Measurements from ENCODE around the gene NDNF. TPM values are rescaled to one million over a fixed set of nuclear protein-coding genes. Genes with fewer than 3 reads are reported as not detected.

Gene NDNF
- total and polyA plus RNA-seq, 12 donors: 2.8 to 17.9 (median 6.4) TPM

DNA sequence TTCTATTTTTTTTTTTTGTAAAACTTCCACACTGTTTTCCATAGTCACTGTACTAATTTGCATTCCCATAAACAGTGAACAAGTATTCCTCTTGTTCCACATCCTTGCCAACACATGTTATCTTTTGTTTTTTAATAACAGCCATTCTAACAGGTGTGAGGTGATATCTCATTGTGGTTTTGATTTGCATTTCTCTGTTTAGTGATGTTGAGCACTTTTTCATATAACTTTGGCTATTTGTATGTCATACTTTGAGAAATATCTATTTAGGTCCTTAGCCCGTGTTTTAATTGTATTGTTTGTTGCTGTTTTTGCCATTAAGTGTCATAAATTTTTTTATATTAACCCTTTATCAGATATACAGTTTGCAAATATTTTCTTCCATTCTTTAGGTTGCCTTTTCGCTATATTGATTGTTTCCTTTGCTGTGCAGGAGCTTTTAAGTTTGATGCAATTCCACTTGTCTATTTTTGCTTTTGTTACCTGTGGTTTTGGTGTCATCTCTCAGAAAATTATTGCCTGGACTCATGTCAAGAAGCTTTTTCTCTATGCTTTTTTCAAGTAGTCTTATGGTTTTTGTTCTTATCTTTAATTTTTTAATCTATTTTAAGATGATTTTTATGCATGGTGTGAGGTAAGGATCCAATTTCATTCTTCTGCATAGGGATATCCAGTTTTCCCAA lies 27.9 kb upstream of the NDNF start:
- Histone ChIP-seq H3K4me3 (no peak overlapping the region), H3K36me3 (no peaks in the 10 kb centered on the region), H3K27ac (no peak overlapping the region), H3K4me1 (no peaks in the 10 kb centered on the region), H3K27me3 (peaks cover 0 to 8% (median 0%) of the 10 kb centered on the region in 7 donors), H3K9me3 (peaks cover 0 to 7% (median 0%) of the 10 kb centered on the region in 11 donors)
- 72 to 83% methylated on average over 2 of the region's 2 CpGs for WGBS, 2 donors
- DNase-seq (no peak), ATAC-seq (no peak)
- TF ChIP-seq, protein P1, sequence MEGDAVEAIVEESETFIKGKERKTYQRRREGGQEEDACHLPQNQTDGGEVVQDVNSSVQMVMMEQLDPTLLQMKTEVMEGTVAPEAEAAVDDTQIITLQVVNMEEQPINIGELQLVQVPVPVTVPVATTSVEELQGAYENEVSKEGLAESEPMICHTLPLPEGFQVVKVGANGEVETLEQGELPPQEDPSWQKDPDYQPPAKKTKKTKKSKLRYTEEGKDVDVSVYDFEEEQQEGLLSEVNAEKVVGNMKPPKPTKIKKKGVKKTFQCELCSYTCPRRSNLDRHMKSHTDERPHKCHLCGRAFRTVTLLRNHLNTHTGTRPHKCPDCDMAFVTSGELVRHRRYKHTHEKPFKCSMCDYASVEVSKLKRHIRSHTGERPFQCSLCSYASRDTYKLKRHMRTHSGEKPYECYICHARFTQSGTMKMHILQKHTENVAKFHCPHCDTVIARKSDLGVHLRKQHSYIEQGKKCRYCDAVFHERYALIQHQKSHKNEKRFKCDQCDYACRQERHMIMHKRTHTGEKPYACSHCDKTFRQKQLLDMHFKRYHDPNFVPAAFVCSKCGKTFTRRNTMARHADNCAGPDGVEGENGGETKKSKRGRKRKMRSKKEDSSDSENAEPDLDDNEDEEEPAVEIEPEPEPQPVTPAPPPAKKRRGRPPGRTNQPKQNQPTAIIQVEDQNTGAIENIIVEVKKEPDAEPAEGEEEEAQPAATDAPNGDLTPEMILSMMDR (IDR thresholded peaks at IDR 0.05): no peak
- intact Hi-C loops (cut with DNase I): loop anchor here in 3 of 10 donors (5.0 to 10.0 kb wide), 3 partner anchors 938 to 1025 kb away; no protein-coding TSS in a partner anchor

DNA sequence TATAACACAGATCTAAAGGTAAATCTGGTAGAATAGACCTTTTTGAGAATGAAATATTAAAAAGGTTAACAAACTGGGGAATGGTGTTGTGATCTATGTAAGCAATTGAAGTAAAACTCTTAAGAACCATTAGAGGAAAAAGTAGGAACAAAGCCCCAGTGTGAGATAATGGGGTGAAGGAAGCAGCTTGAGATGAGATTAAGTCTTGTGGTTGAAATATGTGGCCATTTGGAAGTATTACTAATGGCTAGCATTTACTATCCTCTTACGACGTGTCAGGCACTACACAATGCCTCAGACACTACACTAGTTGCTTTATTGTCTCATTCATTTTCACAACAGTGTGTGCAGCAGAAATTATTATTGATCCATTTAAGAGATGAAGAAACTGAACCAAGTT lies 25.9 kb upstream of the NDNF start:
- no peaks in the 10 kb centered on the region for H3K36me3 ChIP-seq
- H3K4me3 ChIP-seq: no peak overlapping the region
- ATAC-seq (no peak), DNase-seq (no peak)
- intact Hi-C loops (cut with DNase I): loop anchor here (5.0 to 10.0 kb wide), 8 partner anchors 76 to 1023 kb away; no protein-coding TSS in a partner anchor
- WGBS, 2 donors: 42 to 67% methylated on average over 2 of the region's 2 CpGs
- H3K9me3 ChIP-seq: peaks cover 0 to 7% (median 0%) of the 10 kb centered on the region in 11 donors
- TF ChIP-seq, protein P1 (IDR thresholded peaks at IDR 0.05): no peak
- no peak overlapping the region for H3K27ac ChIP-seq
- H3K27me3 ChIP-seq: peaks cover 0 to 8% (median 0%) of the 10 kb centered on the region in 7 donors
- H3K4me1 ChIP-seq: no peaks in the 10 kb centered on the region

DNA sequence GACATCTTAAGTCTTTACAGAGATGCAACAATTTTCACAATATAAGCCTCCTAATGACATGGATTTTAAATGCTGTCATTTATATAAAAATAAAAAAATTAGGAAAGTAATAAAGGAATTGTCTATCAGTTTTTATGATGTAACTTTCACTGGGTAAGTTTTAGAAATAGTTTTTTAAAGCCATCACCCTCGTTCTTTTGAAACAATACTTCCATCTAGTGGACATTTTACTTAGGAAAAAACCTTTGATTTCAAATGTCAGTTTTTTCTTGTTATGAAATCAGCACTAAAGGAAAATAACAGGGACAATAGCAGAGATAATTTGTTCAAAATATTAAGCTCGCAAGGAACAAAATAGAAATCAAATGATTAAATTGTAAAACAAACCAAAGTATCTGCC lies 24.3 kb upstream of the NDNF start:
- intact Hi-C loops (cut with DNase I): loop anchor here (1.0 to 10.0 kb wide), 10 partner anchors 74 to 1026 kb away; no protein-coding TSS in a partner anchor
- TF ChIP-seq, protein P1 (IDR thresholded peaks at IDR 0.05): peak; percentile 40 to 81 (median 72)
- no peaks in the 10 kb centered on the region for H3K36me3 ChIP-seq
- peaks cover 0 to 8% (median 0%) of the 10 kb centered on the region in 7 donors for H3K27me3 ChIP-seq
- DNase-seq (no peak), ATAC-seq (no peak)
- H3K27ac ChIP-seq: no peak overlapping the region
- H3K4me3 ChIP-seq: no peak overlapping the region
- WGBS, 2 donors: 12 to 25% methylated on average over 2 of the region's 2 CpGs
- H3K4me1 ChIP-seq: no peaks in the 10 kb centered on the region
- peaks cover 0 to 2% (median 0%) of the 10 kb centered on the region in 11 donors for H3K9me3 ChIP-seq

DNA sequence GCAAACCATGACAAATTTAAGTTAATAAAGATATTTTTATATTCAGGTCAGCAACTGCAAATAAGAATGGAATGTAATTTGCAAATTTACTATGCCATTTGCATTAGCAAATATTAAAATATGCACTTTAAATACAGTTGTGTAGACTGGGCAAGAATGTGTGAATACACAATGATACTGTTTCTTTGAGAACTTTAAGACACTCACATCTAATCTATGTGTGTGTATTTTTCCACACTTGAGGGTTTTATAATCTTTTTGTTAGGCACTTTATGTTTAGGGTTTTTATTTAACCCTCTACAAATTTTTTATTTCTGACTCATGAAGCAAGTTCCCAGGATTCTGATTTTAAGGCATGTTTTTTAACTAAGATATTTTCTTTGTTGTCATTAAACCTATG lies 23.9 kb upstream of the NDNF start:
- Histone ChIP-seq H3K4me3 (no peak overlapping the region), H3K4me1 (no peaks in the 10 kb centered on the region), H3K27ac (no peak overlapping the region), H3K27me3 (peaks cover 0 to 8% (median 0%) of the 10 kb centered on the region in 7 donors), H3K36me3 (no peaks in the 10 kb centered on the region), H3K9me3 (no peaks in the 10 kb centered on the region)
- intact Hi-C loops (cut with DNase I): loop anchor here (1.0 to 10.0 kb wide), 10 partner anchors 74 to 1026 kb away; no protein-coding TSS in a partner anchor
- TF ChIP-seq, protein P1 (IDR thresholded peaks at IDR 0.05): no peak
- ATAC-seq: no peak
- no peak for DNase-seq

All from heart right ventricle (tissue), 16 donors.